Endothelial cell of umbilical vein (primary cell): ENCODE results near the gene ANKRD61. TPM values are rescaled to one million over a fixed set of nuclear protein-coding genes. Genes with fewer than 3 reads are reported as not detected.
A peak's percentile ranks its signal among the peaks of the same experiment; 100 is the strongest.

Experiments used
- polyA plus RNA-seq, 4 experiments: library from polyadenylated mRNA; depleted of rRNA in 3 of 4; stranded (reverse) in 3 of 4; unstranded in 1 of 4; fragments of >200 nt; gene quantifications; 2 replicates each; pipeline versions ENCODE4 v1.2.1 to v1.2.3, GENCODE V29; 2011 to 2012; ENCODE audit warnings: missing spikeins in 1 of 4
- small RNA-seq: library from RNA; depleted of rRNA; stranded (forward); fragments of <200 nt; gene quantifications from one replicate; pipeline ENCODE3, GENCODE V24; 2012; ENCODE audit warnings: low replicate concordance, low read depth; ENCODE audit not compliant: insufficient read depth, insufficient read length
- total RNA-seq: library from RNA; stranded (reverse); gene quantifications from 2 replicates; pipeline ENCODE4 v1.2.3, GENCODE V29; 2021

The ANKRD61 gene
- total and polyA plus RNA-seq, 2 donors (not counting 3 experiments of a cell fraction or from before 2014, with no cell fraction given), result 0.18 to 0.53 TPM

Small RNA genes lying within 50 kb of the gene (small RNA-seq; reads per million reads assigned to genes)
- gene RF00019 (not detected), gene RNU6-218P (not detected), gene SNORA80D (3.9 reads per million, percentile 28 among the genes with 10 or more reads in this experiment)

Other genes starting within 250 kb of the ANKRD61 start
- gene RNF216, start 249.7 kb upstream of the ANKRD61 start, total RNA-seq, result 33.2 and 37.1 TPM in 2 replicates
- 16.4 TPM in 2 replicates for gene RNF216, start 249.7 kb upstream of the ANKRD61 start, polyA plus RNA-seq
- gene OCM, start 150.6 kb upstream of the ANKRD61 start, total RNA-seq, result not detected in 2 replicates
- gene OCM, start 150.6 kb upstream of the ANKRD61 start, polyA plus RNA-seq, result not detected in 2 replicates
- gene CCZ1, start 132.6 kb upstream of the ANKRD61 start, total RNA-seq, result 84.1 and 95.5 TPM in 2 replicates
- 31.1 and 40.6 TPM in 2 replicates for gene CCZ1, start 132.6 kb upstream of the ANKRD61 start, polyA plus RNA-seq
- gene RSPH10B, start 60.7 kb upstream of the ANKRD61 start, total RNA-seq, result 0.18 and 0.29 TPM in 2 replicates
- 0.11 and 0.15 TPM in 2 replicates for gene RSPH10B, start 60.7 kb upstream of the ANKRD61 start, polyA plus RNA-seq
- gene PMS2, start 22.3 kb upstream of the ANKRD61 start, total RNA-seq, result 14.5 and 15.9 TPM in 2 replicates
- 3.8 and 5.2 TPM in 2 replicates for gene PMS2, start 22.3 kb upstream of the ANKRD61 start, polyA plus RNA-seq
- gene AIMP2, start 22.1 kb upstream of the ANKRD61 start, total RNA-seq, result 44.6 and 45.6 TPM in 2 replicates
- gene AIMP2, start 22.1 kb upstream of the ANKRD61 start, polyA plus RNA-seq, result 59.4 and 67.7 TPM in 2 replicates
- 97.8 and 105 TPM in 2 replicates for gene EIF2AK1, start 27.8 kb downstream of the ANKRD61 start, total RNA-seq
- gene EIF2AK1, start 27.8 kb downstream of the ANKRD61 start, polyA plus RNA-seq, result 35.6 and 58.1 TPM in 2 replicates
- gene USP42, start 73.6 kb downstream of the ANKRD61 start, total RNA-seq, result 12.5 and 12.7 TPM in 2 replicates
- gene USP42, start 73.6 kb downstream of the ANKRD61 start, polyA plus RNA-seq, result 4.2 TPM in 2 replicates
- 11.1 and 11.2 TPM in 2 replicates for gene CYTH3, start 241.2 kb downstream of the ANKRD61 start, total RNA-seq
- 8.6 and 12.2 TPM in 2 replicates for gene CYTH3, start 241.2 kb downstream of the ANKRD61 start, polyA plus RNA-seq